Mesothelial cell of epicardium (in vitro differentiated cells): ENCODE data around the gene SPATA21. TPM values are rescaled to one million over a fixed set of nuclear protein-coding genes. Genes with fewer than 3 reads are reported as not detected.

Experiments used
- DNase-seq, 2 experiments: peaks; one replicate each; pipeline ENCODE4 v3.0.0; 2021; ENCODE audit warnings: low spot score in 2 of 2; ENCODE audit not compliant: unreplicated experiment in 2 of 2
- H3K27ac Mint-ChIP-seq: 2 replicates; pipeline ENCODE4 v1.8.0; 2021; ENCODE audit warnings: mixed read lengths
- H3K27me3 Mint-ChIP-seq: 2 replicates; pipeline ENCODE4 v1.8.0; 2021; ENCODE audit warnings: low read depth, mixed read lengths
- H3K36me3 Mint-ChIP-seq: 2 replicates; pipeline ENCODE4 v1.8.0; 2021; ENCODE audit warnings: mixed read lengths
- H3K4me1 Mint-ChIP-seq: 2 replicates; pipeline ENCODE4 v1.8.0; 2021; ENCODE audit warnings: mixed read lengths
- H3K4me3 Mint-ChIP-seq: 2 replicates; pipeline ENCODE4 v1.8.0; 2021; ENCODE audit warnings: mild to moderate bottlenecking, moderate library complexity, mixed read lengths
- H3K9me3 Mint-ChIP-seq: 2 replicates; pipeline ENCODE4 v1.8.0; 2021; ENCODE audit warnings: mixed read lengths
- CTCF ChIP-seq: fragments of 200-600 bp; sonication (generic); IDR thresholded peaks from one replicate; pipeline ENCODE4 v1.5.0; 2021; ENCODE audit warnings: antibody characterized with exemption; ENCODE audit not compliant: unreplicated experiment
- total RNA-seq: library from RNA; stranded (reverse); gene quantifications from 3 replicates; pipeline ENCODE4 v1.2.1, GENCODE V29; 2021

SPATA21 gene
- total RNA-seq, 1 donor from 2014 or later, result not detected

GRCh38 chr1:16380868-16381267 is 56.4 kb downstream of the SPATA21 start:
- no peak for DNase-seq
- Mint-ChIP-seq H3K9me3 (no peaks in the 10 kb centered on the region), H3K4me1 (peaks cover 29% of the 10 kb centered on the region), H3K4me3 (no peak overlapping the region), H3K27ac (no peak overlapping the region), H3K36me3 (peaks cover 5% of the 10 kb centered on the region), H3K27me3 (no peaks in the 10 kb centered on the region)
- no peak for TF ChIP-seq CTCF

GRCh38 chr1:16378443-16378842 is 58.8 kb downstream of the SPATA21 start:
- peaks cover 44% of the 10 kb centered on the region for H3K4me1 Mint-ChIP-seq
- H3K4me3 Mint-ChIP-seq, result no peak overlapping the region
- no peak for DNase-seq
- no peaks in the 10 kb centered on the region for H3K27me3 Mint-ChIP-seq
- no peaks in the 10 kb centered on the region for H3K9me3 Mint-ChIP-seq
- H3K36me3 Mint-ChIP-seq, result peaks cover 3% of the 10 kb centered on the region
- TF ChIP-seq CTCF, result no peak
- H3K27ac Mint-ChIP-seq, result no peak overlapping the region

- TF ChIP-seq CTCF, result no peak
- H3K9me3 Mint-ChIP-seq, result no peaks in the 10 kb centered on the region
- peaks cover 7% of the 10 kb centered on the region for H3K36me3 Mint-ChIP-seq
- no peak overlapping the region for H3K4me3 Mint-ChIP-seq
- H3K27me3 Mint-ChIP-seq, result no peaks in the 10 kb centered on the region
- peak overlapping the region; percentile 84 for H3K27ac Mint-ChIP-seq
- no peak for DNase-seq
- peaks cover 52% of the 10 kb centered on the region for H3K4me1 Mint-ChIP-seq
Measured at GRCh38 chr1:16376971-16377370, 60.3 kb downstream of the SPATA21 start.

GRCh38 chr1:16375521-16376340 is 61.5 kb downstream of the SPATA21 start:
- TF ChIP-seq CTCF, result no peak
- H3K4me1 Mint-ChIP-seq, result peaks cover 56% of the 10 kb centered on the region
- peak overlapping the region; percentile 97 for H3K27ac Mint-ChIP-seq
- no peaks in the 10 kb centered on the region for H3K27me3 Mint-ChIP-seq
- peak overlapping the region; percentile 18 for H3K4me3 Mint-ChIP-seq
- peaks cover 5% of the 10 kb centered on the region for H3K36me3 Mint-ChIP-seq
- DNase-seq, result no peak
- H3K9me3 Mint-ChIP-seq, result no peaks in the 10 kb centered on the region

- H3K27me3 Mint-ChIP-seq, result no peaks in the 10 kb centered on the region
- no peak overlapping the region for H3K4me3 Mint-ChIP-seq
- H3K36me3 Mint-ChIP-seq, result peaks cover 5% of the 10 kb centered on the region
- no peak for DNase-seq
- H3K4me1 Mint-ChIP-seq, result peaks cover 57% of the 10 kb centered on the region
- H3K27ac Mint-ChIP-seq, result peak overlapping the region; percentile 97
- no peaks in the 10 kb centered on the region for H3K9me3 Mint-ChIP-seq
- TF ChIP-seq CTCF, result no peak
Measured at GRCh38 chr1:16374266-16374665, 63.0 kb downstream of the SPATA21 start.
